ENCODE measurements around the gene CXXC1.

DNA sequence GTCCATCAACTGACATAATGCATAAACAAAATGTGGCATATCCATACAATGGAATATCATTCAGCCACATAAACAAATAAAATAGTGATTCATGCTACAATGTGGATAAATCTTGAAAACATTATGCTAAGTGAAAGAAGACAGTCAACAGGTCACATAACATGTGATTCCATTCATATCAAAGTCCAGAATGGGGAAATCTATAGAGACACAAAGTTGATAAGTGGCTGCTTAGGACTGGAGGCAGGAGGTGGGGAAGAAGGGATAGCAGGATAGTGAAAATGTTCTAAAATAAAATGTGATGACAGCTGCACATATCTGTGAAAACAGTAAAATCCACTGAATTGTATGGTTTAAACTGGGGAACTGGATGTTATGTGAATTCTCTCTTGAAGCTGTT, 39.9 kb downstream of the CXXC1 start:
- TF ChIP-seq SUZ12 (IDR thresholded peaks at IDR 0.05; ENCODE audit: extremely low read depth, insufficient read depth, insufficient read length) (no peak), ZNF274 (IDR thresholded peaks at IDR 0.05; ENCODE audit: low read depth, low read length) (no peak), YY1 (IDR thresholded peaks at IDR 0.05; ENCODE audit: insufficient read depth, insufficient read length) (no peak)

All from NT2/D1 (cell line).